ENCODE results near the gene LIN54. TPM values are rescaled to one million over a fixed set of nuclear protein-coding genes. Genes with fewer than 3 reads are reported as not detected.
"Not testable (repeated sequence)": the region's sequence is repeated elsewhere in the genome, so short reads cannot be mapped to it uniquely, and the experiment has no call there.

The LIN54 gene
- total RNA-seq, result 10 to 100 TPM; 14.6 to 17.9 TPM

DNA sequence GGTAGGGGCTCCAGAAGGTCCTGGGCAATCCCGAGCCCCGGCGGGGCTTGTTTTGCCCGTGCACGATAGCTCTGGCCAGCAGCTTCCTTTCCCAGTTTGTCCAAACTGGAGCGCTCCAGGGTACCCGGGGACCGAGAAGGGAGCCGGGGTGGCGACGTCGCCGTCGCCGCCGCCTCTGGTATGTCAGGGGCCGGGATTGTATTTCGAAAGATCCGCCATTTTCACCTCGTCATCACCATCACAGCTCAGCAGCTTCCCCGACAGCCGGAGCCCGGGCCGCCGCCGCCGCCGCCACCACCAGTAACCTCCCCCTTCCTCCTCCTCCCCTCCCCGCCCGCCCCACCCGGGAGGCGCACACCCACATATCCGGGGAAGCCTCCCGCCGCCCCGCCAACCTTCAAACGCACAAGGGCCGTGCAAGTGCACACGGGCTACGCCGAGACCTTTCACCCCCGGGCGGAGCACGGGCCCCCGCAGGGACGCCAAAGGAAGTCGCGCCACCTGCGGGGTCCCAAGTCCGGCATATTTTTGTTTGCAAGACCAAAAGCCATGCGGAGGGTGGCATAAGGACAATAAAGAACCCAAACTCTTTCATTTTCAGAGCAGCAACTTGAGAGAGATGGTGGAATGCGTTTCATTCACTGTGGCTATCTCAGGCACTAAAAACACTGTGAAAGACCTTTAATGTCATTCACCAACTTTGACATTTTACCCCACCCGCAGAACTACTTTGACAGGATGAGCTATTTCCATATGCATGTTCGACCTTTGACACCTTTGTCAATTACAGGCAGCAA, at the start of gene LIN54:
LIN54 (minus strand) TSS at position 302 of the 797 bp plus-strand sequence. CDS start 25,979 bp downstream, outside the sequence.
- H3K4me3 ChIP-seq, result peak within 1 kb of the TSS; percentile 72
- no peaks in the 10 kb centered on the region for H3K36me3 ChIP-seq

DNA sequence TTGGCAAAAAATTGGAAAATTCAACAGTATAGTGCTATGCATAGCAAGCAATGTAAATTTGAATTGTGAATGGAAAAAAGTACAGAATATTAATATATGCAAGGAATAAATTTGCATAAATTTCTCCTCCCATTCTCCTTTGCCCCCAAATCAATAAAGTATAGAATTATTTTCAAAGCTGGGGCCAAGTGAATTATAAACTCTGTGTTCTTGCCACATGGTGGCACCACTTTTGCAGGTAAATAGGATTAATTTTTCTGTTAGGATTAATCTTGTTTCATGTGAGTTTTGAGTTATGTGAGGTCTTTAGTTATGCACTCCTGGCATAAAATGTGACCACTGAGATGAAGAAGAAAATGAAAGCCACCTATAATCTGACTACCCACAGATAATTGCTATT, 44.3 kb upstream of the LIN54 start:
- Histone ChIP-seq H3K36me3 (no peaks in the 10 kb centered on the region), H3K4me1 (no peaks in the 10 kb centered on the region), H3K27ac (no peak overlapping the region), H3K9ac (ENCODE audit: low read depth in 2 of 2, low read length in 2 of 2) (no peak overlapping the region), H3K9me3 (no peaks in the 10 kb centered on the region), H3K27me3 (no peaks in the 10 kb centered on the region), H3K4me3 (no peak overlapping the region)
- no peak for DNase-seq
- intact Hi-C loops (cut with DNase I), result no loop called here
- TF ChIP-seq, protein P1, sequence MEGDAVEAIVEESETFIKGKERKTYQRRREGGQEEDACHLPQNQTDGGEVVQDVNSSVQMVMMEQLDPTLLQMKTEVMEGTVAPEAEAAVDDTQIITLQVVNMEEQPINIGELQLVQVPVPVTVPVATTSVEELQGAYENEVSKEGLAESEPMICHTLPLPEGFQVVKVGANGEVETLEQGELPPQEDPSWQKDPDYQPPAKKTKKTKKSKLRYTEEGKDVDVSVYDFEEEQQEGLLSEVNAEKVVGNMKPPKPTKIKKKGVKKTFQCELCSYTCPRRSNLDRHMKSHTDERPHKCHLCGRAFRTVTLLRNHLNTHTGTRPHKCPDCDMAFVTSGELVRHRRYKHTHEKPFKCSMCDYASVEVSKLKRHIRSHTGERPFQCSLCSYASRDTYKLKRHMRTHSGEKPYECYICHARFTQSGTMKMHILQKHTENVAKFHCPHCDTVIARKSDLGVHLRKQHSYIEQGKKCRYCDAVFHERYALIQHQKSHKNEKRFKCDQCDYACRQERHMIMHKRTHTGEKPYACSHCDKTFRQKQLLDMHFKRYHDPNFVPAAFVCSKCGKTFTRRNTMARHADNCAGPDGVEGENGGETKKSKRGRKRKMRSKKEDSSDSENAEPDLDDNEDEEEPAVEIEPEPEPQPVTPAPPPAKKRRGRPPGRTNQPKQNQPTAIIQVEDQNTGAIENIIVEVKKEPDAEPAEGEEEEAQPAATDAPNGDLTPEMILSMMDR (IDR thresholded peaks at IDR 0.05), result peak; percentile 32

More for the DNA sequence above, at the start of gene LIN54:
- TF ChIP-seq, protein P1 (IDR thresholded peaks at IDR 0.05), result no peak
- DNase-seq, result peak; percentile 88
- H3K9ac ChIP-seq (ENCODE audit: low read depth in 2 of 2, low read length in 2 of 2), result peak within 1 kb of the TSS; percentile 75 to 81
- H3K27me3 ChIP-seq, result no peaks in the 10 kb centered on the region
- peaks cover 7% of the 10 kb centered on the region for H3K4me1 ChIP-seq
- no peaks in the 10 kb centered on the region for H3K9me3 ChIP-seq
- intact Hi-C loops (cut with DNase I), result loop anchor here (5.0 kb wide), 2 partner anchors 118 to 638 kb away; partner anchors contain the start of genes HNRNPD and SEC31A
- peak within 1 kb of the TSS; percentile 80 for H3K27ac ChIP-seq

DNA sequence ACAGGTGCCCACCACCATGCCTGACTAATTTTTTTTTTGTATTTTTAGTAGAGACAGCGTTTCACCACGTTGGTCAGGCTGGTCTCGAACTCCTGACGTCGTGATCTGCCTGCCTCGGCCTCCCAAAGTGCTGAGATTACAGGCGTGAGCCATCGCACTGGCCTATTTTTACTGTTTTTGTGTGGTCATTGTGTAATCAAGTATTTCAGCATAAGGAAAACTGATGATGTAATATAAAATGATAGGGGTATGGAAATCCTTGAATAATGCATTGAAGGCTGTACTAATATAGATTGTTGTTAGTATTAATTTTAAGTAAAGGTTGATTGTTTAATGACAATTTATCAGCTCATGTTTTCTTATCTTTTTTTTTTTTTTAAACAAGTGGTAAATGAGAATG, 38.2 kb upstream of the LIN54 start:
- H3K9ac ChIP-seq (ENCODE audit: low read depth in 2 of 2, low read length in 2 of 2); H3K4me1 ChIP-seq; H3K27me3 ChIP-seq; H3K9me3 ChIP-seq; H3K4me3 ChIP-seq; H3K36me3 ChIP-seq; DNase-seq; intact Hi-C loops (cut with DNase I); H3K27ac ChIP-seq: not testable (repeated sequence)

DNA sequence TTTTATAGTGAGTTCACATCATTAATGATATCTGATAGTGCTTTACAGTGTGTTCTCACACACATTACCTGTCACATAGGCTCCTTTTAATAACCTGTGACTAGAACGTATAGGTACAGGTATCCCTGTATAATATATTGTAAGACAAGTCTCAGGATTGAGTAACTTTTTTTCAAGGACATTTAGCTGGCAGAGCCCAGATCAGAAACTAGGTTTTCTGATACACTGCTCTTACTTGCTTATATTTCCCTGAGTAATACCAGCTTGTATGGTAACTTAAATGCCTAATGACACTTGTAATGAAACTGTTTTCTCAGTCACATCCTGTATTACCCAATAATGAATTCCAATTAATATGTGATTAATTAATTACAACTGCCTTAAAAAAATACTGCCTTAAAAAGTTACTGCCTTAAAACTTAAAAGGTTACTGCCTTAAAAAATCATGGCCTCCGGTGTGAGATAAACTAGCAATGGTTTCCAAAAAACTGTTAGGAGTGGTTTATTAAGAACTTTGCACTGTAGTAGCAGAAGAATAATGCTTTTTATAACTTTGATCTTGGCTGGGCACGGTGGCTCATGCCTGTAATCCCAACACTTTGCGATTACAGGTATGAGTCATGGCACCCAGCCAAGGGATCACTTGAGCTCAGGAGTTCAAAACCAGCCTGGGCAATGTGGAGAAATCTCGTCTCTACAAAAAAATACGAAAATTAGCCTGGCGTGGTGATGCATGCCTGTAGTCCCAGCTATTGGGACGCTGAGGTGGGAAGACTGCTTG, 36.3 kb upstream of the LIN54 start:
- Histone ChIP-seq H3K4me3 (no peak overlapping the region), H3K9me3 (no peaks in the 10 kb centered on the region), H3K36me3 (no peaks in the 10 kb centered on the region), H3K27ac (no peak overlapping the region), H3K9ac (ENCODE audit: low read depth in 2 of 2, low read length in 2 of 2) (no peak overlapping the region), H3K27me3 (no peaks in the 10 kb centered on the region), H3K4me1 (peaks cover 4% of the 10 kb centered on the region)
- peak; percentile 26 for DNase-seq
- TF ChIP-seq, protein P1 (IDR thresholded peaks at IDR 0.05), result no peak
- intact Hi-C loops (cut with DNase I), result no loop called here

DNA sequence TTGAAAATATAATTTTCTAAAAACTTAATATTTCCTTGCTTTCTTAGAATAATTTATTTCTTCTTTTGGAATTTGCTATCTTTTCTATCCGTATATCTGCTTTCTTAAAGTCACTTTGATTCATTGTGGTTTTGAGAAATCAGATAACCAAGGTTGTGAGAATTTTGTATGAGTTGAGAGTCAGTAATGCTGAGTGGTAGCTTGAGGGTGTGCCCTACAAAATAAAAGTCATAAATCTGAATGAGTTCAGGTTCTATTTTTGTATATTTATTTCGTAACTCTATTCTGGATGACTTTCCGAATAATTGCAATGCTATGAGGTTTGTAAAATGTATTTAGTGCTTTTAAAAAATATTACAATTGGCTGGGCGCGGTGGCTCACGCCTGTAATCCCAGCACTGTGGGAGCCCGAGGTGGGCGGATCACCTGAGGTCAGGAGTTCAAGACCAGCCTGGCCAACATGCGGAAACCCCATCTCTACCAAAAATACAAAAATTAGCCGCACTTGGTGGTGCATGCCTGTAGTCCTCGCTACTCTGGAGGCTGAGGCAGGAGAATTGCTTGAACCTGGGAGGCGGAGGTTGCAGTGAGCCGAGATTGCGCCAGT, 33.3 kb upstream of the LIN54 start:
- TF ChIP-seq, protein P1 (IDR thresholded peaks at IDR 0.05), result no peak
- intact Hi-C loops (cut with DNase I), result no loop called here
- Histone ChIP-seq H3K36me3 (no peaks in the 10 kb centered on the region), H3K27me3 (no peaks in the 10 kb centered on the region), H3K4me3 (no peak overlapping the region), H3K9ac (ENCODE audit: low read depth in 2 of 2, low read length in 2 of 2) (no peak overlapping the region), H3K27ac (no peak overlapping the region), H3K9me3 (no peaks in the 10 kb centered on the region), H3K4me1 (peaks cover 4% of the 10 kb centered on the region)
- no peak for DNase-seq

DNA sequence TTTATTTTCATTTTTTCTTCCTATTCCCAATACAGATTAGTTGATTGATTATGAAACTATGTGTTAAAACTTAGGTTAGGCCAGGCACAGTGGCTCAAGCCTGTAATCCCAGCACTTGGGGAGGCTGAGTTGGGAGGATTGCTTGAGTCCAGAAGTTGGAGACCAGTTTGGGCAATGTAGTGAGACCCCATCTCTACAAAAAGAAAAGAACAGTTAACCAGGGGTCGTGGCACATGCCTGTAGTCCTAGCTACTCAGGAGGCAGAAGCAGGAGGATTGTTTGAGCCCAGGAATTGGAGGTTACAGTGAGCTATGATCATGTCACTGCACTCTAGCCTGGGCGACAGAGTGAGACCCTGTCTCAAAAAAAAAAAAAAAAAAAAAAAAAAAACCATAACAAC, 32.5 kb upstream of the LIN54 start:
- H3K9me3 ChIP-seq; DNase-seq; H3K27ac ChIP-seq; H3K9ac ChIP-seq (ENCODE audit: low read depth in 2 of 2, low read length in 2 of 2); intact Hi-C loops (cut with DNase I); H3K4me1 ChIP-seq; H3K36me3 ChIP-seq; H3K27me3 ChIP-seq; H3K4me3 ChIP-seq: not testable (repeated sequence)

Measured in colonic mucosa (tissue), 4 donors.